Cardiac muscle cell (in vitro differentiated cells and primary cell): ENCODE measurements around the gene FASTK. TPM values are rescaled to one million over a fixed set of nuclear protein-coding genes. Genes with fewer than 3 reads are reported as not detected.

Source experiments
- DNase-seq, 2 donors: peaks; one replicate each; pipeline versions ENCODE4 v3.0.0 to v3.0.0-alpha.2; 2010 to 2017; ENCODE audit warnings: low read depth in 1 of 2, low spot score in 1 of 2
- H3K27ac ChIP-seq: fragments of 200-600 bp; sonication (generic); 2 replicates; pipeline ENCODE4 v1.5.1; 2016
- H3K27me3 ChIP-seq: fragments of 200-600 bp; sonication (generic); 2 replicates; pipeline ENCODE4 v1.6.0; 2016; ENCODE audit warnings: control low read depth
- H3K36me3 ChIP-seq: fragments of 200-600 bp; sonication (generic); 2 replicates; pipeline ENCODE4 v1.5.1; 2016; ENCODE audit warnings: control low read depth
- H3K4me1 ChIP-seq: fragments of 200-600 bp; sonication (generic); 2 replicates; pipeline ENCODE4 v1.8.1; 2017; ENCODE audit warnings: low read depth, mild to moderate bottlenecking, mixed run types
- H3K4me3 ChIP-seq: fragments of 200-600 bp; sonication (generic); 2 replicates; pipeline ENCODE4 v1.5.1; 2016; ENCODE audit warnings: mild to moderate bottlenecking
- H3K9me3 ChIP-seq: fragments of 200-600 bp; sonication (generic); 2 replicates; pipeline ENCODE4 v1.5.1; 2017; ENCODE audit warnings: low read depth, mild to moderate bottlenecking, control low read depth
- CTCF ChIP-seq: IDR thresholded peaks from 2 replicates; pipeline ENCODE4 v1.5.1; 2012; ENCODE audit warnings: low read depth, mild to moderate bottlenecking, low read length
- polyA plus RNA-seq: library from polyadenylated mRNA; unstranded; fragments of >200 nt; fragmentation: Nextera tagmentation; extraction: Ambion mirVana; gene quantifications from 2 replicates; pipeline ENCODE4 v1.2.1, GENCODE V29; 2016
- total RNA-seq: library from RNA; depleted of rRNA; stranded (reverse); fragments of >200 nt; gene quantifications from 2 replicates; pipeline ENCODE4 v1.2.3, GENCODE V29; 2016

The FASTK gene
- total and polyA plus RNA-seq, 2 experiments from 2014 or later, result 165 to 227 TPM

DNA sequence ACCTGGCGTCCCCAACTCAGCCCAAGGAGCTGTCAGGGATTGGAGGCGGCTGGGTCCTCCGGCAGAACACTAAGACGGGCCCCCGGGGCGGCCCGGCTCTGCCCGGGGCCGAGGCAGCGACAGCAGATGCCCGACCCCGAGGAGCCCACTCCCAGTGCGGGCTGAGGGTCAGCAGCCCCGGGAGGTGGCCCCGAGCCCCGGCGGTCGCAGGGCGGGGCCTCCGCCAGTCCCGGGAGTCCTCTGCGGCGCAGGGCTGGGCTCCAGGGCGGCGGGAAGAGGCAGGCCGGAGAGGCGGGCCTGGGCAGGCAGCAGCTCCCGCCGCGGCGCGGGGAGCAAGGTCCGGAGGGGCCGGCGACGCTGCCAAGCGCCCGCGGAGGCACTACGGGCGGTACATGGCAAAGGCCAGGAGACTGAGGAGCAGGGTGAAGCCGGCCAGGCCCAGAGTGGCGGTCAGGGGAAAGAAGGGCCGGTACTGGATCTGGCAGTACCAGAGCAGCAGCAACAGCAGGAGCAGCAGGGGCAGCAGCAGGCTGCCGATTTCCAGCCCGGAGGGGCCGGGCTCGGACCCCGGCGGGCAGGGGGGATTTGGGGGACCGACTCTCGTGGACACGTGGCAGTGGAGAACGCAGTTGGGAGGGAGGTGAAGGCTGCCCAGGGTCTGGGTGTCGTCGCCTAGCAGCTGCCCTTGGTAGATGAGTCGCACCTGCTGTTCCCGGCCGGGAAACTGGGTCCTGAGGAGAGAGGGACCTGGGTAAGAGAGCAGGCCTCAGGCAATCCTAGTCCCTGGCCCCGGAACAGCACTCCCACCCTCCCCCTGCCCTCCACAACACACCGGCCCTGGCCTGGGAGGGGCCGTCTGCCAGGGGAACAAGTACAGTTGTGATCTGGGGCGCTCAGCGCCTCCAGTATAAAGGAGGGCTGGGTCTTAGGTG, 827 bp upstream of the FASTK start:
- H3K4me3 ChIP-seq, result peak overlapping the region; percentile 7
- H3K36me3 ChIP-seq, result no peaks in the 10 kb centered on the region
- H3K27me3 ChIP-seq, result no peaks in the 10 kb centered on the region
- no peaks in the 10 kb centered on the region for H3K9me3 ChIP-seq
- DNase-seq, result peak in 1 of 2 donors; percentile 43
- H3K4me1 ChIP-seq, result peaks cover 23% of the 10 kb centered on the region
- no peak for TF ChIP-seq CTCF
- peak overlapping the region; percentile 93 for H3K27ac ChIP-seq

DNA sequence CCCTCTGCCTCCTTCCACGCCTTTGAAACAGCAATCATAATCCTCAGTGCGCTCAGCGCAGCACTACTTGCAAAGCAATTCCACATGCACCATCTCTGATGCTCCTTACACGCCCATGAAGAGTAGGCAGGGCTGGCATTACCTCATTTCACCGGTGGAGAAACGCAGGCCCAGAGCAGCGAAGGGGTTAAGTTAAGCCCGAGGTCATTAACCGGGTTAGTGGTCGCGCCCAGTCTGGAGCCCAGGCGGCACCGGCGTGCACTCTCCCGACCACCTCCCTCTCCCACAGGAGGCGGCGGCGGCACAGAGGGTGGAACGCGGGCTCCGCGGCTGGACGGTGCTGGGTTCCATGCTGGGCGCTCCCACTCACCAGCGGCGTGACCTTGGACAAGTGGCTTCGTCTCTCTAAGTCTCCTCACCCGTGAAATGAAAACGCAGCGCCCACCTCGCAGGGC, 515 bp downstream of the FASTK start:
- Histone ChIP-seq H3K27ac (peak overlapping the region; percentile 93), H3K4me3 (peak overlapping the region; percentile 93), H3K36me3 (peaks cover 4% of the 10 kb centered on the region), H3K9me3 (no peaks in the 10 kb centered on the region), H3K4me1 (peaks cover 19% of the 10 kb centered on the region), H3K27me3 (no peaks in the 10 kb centered on the region)
- no peak for TF ChIP-seq CTCF
- peak; percentile 21 to 46 for DNase-seq

DNA sequence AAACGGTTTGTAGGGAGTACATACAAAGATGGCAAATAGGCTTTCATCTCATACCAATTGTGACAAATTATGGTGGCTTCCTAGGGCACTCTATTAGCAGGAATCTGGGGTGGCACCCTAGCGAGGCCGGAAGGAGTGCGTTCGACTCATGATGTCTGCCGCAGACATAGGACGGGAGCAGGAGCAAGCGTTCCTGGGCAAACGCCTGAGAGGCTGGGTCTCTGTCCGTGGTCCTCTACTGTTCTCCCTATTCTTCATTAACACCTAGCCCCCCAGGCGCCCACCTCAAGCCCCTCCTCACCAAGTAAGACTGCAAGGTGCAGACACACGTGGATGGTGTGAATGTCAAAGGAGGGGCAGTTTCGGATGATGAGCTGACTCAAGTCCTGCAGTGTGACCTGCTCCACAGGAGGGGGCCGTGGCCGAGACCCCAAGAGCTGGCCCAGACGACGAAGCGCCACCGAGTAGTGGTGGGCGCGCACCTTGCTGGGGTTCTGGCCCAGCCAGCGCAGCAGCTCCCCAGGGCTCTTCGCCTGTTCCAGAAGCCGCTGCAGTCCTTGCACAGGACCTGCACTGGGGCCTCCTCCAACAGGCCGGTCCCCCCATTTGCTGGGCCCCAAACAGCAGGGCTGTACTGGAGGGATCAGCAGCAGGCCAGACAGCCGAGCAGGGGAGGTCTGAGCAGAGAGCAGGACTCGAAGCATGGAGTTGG, 1.3 kb downstream of the FASTK start:
- Histone ChIP-seq H3K4me1 (peaks cover 18% of the 10 kb centered on the region), H3K27me3 (no peaks in the 10 kb centered on the region), H3K27ac (peak overlapping the region; percentile 93), H3K36me3 (peaks cover 10% of the 10 kb centered on the region), H3K4me3 (peak overlapping the region; percentile 93), H3K9me3 (no peaks in the 10 kb centered on the region)
- TF ChIP-seq CTCF, result no peak
- DNase-seq, result no peak

DNA sequence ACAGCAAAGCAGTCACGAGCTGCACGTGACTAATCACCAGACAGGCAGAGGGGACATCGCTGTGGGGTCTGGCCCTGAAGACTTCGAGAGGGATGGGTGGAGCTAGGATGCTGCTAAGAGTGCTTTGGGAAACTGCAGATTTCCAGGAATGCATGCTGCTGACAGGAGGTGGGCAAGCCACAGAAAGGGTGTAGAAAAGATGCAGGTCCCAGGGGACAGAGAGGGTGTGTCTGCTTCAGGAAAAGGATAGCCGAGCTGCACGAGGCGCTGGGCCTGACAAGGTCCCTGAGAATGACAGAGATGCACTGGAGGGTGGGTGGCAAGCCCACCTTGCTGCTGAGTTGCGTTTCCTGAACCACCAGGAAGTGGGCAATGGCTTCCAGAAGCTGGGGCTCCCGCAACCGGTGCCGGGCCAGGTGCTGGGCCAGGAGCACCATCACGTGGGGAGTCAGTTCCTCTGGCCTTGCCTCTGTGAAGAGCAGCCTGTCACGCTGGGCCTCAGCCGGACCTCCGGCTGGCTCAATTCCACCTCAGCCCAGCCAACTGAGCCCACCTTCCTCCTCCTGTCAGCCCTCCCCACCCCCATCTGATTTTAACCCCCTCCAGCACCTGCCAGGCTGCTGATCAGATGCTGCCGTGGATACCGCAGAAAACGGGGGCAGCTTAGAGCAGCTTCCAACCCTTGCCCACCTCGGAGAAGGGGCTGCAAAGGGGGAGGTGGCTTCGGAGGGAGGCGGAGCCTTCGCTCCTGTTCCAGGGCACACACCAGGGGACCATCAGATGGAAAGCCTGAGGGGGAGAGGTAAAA, 2.2 kb downstream of the FASTK start:
- DNase-seq, result peak in 1 of 2 donors; percentile 36
- Histone ChIP-seq H3K27ac (peak overlapping the region; percentile 62), H3K4me1 (peaks cover 18% of the 10 kb centered on the region), H3K27me3 (no peaks in the 10 kb centered on the region), H3K9me3 (no peaks in the 10 kb centered on the region), H3K36me3 (peaks cover 20% of the 10 kb centered on the region), H3K4me3 (no peak overlapping the region)
- no peak for TF ChIP-seq CTCF

GRCh38 chr7:151077705-151078232, 2.8 kb downstream of the FASTK start:
- H3K9me3 ChIP-seq, result no peaks in the 10 kb centered on the region
- no peak for DNase-seq
- H3K4me1 ChIP-seq, result peaks cover 18% of the 10 kb centered on the region
- no peaks in the 10 kb centered on the region for H3K27me3 ChIP-seq
- no peak for TF ChIP-seq CTCF
- H3K36me3 ChIP-seq, result peaks cover 21% of the 10 kb centered on the region
- H3K27ac ChIP-seq, result peak overlapping the region; percentile 62
- no peak overlapping the region for H3K4me3 ChIP-seq
